ENCODE results near the gene PDXP. TPM values are rescaled to one million over a fixed set of nuclear protein-coding genes. Genes with fewer than 3 reads are reported as not detected.

PDXP gene
- total and polyA plus RNA-seq, 7 donors = 7.5 to 51.1 (median 12.8) TPM

DNA sequence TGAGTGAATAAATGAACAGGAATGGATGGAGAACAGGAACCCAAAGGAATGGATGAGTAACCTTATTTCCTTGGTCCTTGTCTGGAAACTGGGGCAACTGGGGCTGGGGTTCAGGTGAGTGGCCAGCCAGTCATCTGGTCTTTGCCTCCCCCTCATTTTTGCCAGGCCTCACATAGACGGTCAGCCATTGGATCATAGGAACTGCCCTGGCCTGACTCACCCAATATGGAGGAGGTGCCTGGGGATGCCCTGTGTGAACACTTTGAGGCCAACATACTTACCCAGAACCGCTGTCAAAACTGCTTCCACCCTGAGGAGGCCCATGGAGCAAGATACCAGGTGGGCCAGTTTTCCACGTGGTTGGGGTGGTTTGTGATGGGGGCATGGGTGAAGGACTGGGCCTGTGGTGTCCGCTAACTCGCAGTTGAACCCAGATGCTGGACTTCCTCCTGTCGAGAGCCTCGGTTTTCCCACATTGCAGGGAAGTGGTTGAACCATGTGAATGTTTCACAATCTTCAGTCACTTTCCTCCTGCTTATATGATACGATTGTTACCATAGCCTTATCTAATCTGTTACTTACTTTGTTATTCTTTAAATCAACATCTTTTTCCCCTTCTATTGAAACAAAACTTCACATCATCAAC is 42.7 kb downstream of the PDXP start:
- Histone ChIP-seq H3K4me3 (no peak overlapping the region), H3K9me3 (no peaks in the 10 kb centered on the region), H3K36me3 (no peaks in the 10 kb centered on the region), H3K4me1 (peaks cover 0 to 11% (median 9%) of the 10 kb centered on the region in 4 donors), H3K27me3 (no peaks in the 10 kb centered on the region), H3K27ac (no peak overlapping the region)
- no peak for DNase-seq
- no peak for TF ChIP-seq EP300 (IDR thresholded peaks at IDR 0.05)
- TF ChIP-seq POLR2A (IDR thresholded peaks at IDR 0.05) = no peak
- TF ChIP-seq POLR2AphosphoS5 (IDR thresholded peaks at IDR 0.05) = no peak
- TF ChIP-seq CTCF (IDR thresholded peaks at IDR 0.05) = no peak
- WGBS, 2 donors = 61 to 63% methylated on average over 8 of the region's 8 CpGs
- intact Hi-C loops (cut with DNase I) = no loop called here

GRCh38 chr22:37703906-37704305 is 45.4 kb downstream of the PDXP start:
- Histone ChIP-seq H3K27ac (no peak overlapping the region), H3K36me3 (no peaks in the 10 kb centered on the region), H3K4me3 (no peak overlapping the region), H3K9me3 (no peaks in the 10 kb centered on the region), H3K27me3 (no peaks in the 10 kb centered on the region), H3K4me1 (no peaks in the 10 kb centered on the region)
- DNase-seq = no peak
- TF ChIP-seq CTCF (IDR thresholded peaks at IDR 0.05) = no peak
- TF ChIP-seq EP300 (IDR thresholded peaks at IDR 0.05) = no peak
- TF ChIP-seq POLR2AphosphoS5 (IDR thresholded peaks at IDR 0.05) = no peak
- TF ChIP-seq POLR2A (IDR thresholded peaks at IDR 0.05) = no peak
- intact Hi-C loops (cut with DNase I) = no loop called here
- WGBS, 2 donors = 82 to 90% methylated on average over 7 of the region's 7 CpGs

GRCh38 chr22:37704645-37705044 is 46.1 kb downstream of the PDXP start:
- Histone ChIP-seq H3K9me3 (no peaks in the 10 kb centered on the region), H3K4me1 (no peaks in the 10 kb centered on the region), H3K27me3 (no peaks in the 10 kb centered on the region), H3K27ac (no peak overlapping the region), H3K36me3 (no peaks in the 10 kb centered on the region), H3K4me3 (no peak overlapping the region)
- 81 to 88% methylated on average over 3 of the region's 3 CpGs for WGBS, 2 donors
- no peak for TF ChIP-seq CTCF (IDR thresholded peaks at IDR 0.05)
- TF ChIP-seq POLR2A (IDR thresholded peaks at IDR 0.05) = no peak
- TF ChIP-seq EP300 (IDR thresholded peaks at IDR 0.05) = no peak
- no peak for TF ChIP-seq POLR2AphosphoS5 (IDR thresholded peaks at IDR 0.05)
- no peak for DNase-seq
- intact Hi-C loops (cut with DNase I) = no loop called here

DNA sequence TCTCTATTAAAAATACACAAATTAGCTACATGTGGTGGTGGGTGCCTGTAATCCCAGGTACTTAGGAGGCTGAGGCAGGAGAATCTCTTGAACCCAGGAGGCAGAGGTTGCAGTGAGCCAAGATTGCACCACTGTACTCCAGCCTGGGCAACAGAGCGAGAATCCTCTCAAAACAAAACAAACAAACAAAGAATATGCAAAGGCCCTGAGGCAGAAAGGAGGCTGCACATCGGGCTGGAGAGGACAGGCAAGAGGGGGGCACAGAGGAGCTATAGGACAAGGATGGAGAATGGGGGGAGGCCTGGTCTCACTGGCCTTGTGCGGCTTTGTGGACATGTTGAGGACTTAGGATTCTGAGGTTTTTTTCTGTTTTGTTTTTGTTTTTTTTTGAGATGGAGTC is 46.7 kb downstream of the PDXP start:
- H3K4me1 ChIP-seq = no peaks in the 10 kb centered on the region
- no peak for TF ChIP-seq CTCF (IDR thresholded peaks at IDR 0.05)
- H3K36me3 ChIP-seq = no peaks in the 10 kb centered on the region
- intact Hi-C loops (cut with DNase I) = no loop called here
- H3K4me3 ChIP-seq = no peak overlapping the region
- H3K27me3 ChIP-seq = no peaks in the 10 kb centered on the region
- H3K27ac ChIP-seq = no peak overlapping the region
- no peak for DNase-seq
- H3K9me3 ChIP-seq = no peaks in the 10 kb centered on the region
- 96% methylated on average over 3 of the region's 3 CpGs for WGBS, 2 donors

Data from sigmoid colon (tissue), 7 donors.